B cell (primary cell): Measurements from ENCODE around the gene RNF10. TPM values are rescaled to one million over a fixed set of nuclear protein-coding genes. Genes with fewer than 3 reads are reported as not detected.
"Not testable (repeated sequence)": the region's sequence is repeated elsewhere in the genome, so short reads cannot be mapped to it uniquely, and the experiment has no call there.

Experiments
- ATAC-seq: fragments of 200-7000 bp; cut with Tn5 transposase; one replicate; pipeline ENCODE4 v1.10.0; 2021; ENCODE audit warnings: low read depth, mild to moderate bottlenecking, moderate number of reproducible peaks, moderate library complexity
- CTCF ChIA-PET: fragments of 350-600 bp; sonication (Branson Sonifier 250); formaldehyde crosslinking; loops from one replicate; lab custom pipeline; 2021; ENCODE audit warnings: antibody characterized with exemption, inconsistent platforms; lab: Charles Lee
- POLR2A ChIA-PET: fragments of 350-600 bp; sonication (Branson Sonifier 250); formaldehyde crosslinking; loops from one replicate; lab custom pipeline; 2021; ENCODE audit warnings: antibody characterized with exemption; lab: Charles Lee
- DNase-seq: peaks from one replicate; pipeline ENCODE4 v3.0.0; 2013
- H2AFZ ChIP-seq: 2 replicates; pipeline ENCODE4 v1.6.1; 2012; ENCODE audit warnings: mild to moderate bottlenecking, low read depth, low read length; ENCODE audit not compliant: insufficient read depth, poor library complexity, severe bottlenecking
- H3K27ac ChIP-seq, 2 donors: 1 replicate in 1 of 2; 2 replicates in 1 of 2; pipeline ENCODE4 v1.5.1; 2012 to 2013; ENCODE audit warnings: low read length in 2 of 2, mild to moderate bottlenecking in 2 of 2, moderate library complexity in 1 of 2
- H3K27me3 ChIP-seq, 4 experiments: fragments of 200-600 bp in 1 of 4; sonication (generic) in 1 of 4; replicated peaks in 1 of 4; 1 replicate in 2 of 4; 2 replicates in 2 of 4; pipeline versions ENCODE4 v1.6.1 to v1.7.0; 2013 to 2016; ENCODE audit warnings: low read length in 3 of 4, mild to moderate bottlenecking in 2 of 4, mixed read lengths in 1 of 4, moderate library complexity in 1 of 4; ENCODE audit not compliant: insufficient read depth in 4 of 4, control insufficient read depth in 3 of 4; ENCODE audit errors: control extremely low read depth in 1 of 4
- H3K36me3 ChIP-seq, 2 experiments: replicated peaks in 1 of 2; 1 replicate in 1 of 2; 2 replicates in 1 of 2; pipeline versions ENCODE4 v1.6.1 to v1.7.1; 2013; ENCODE audit warnings: low read length in 1 of 2; ENCODE audit not compliant: insufficient read depth in 2 of 2, control insufficient read depth in 1 of 2; ENCODE audit errors: control extremely low read depth in 1 of 2, extremely low read depth in 1 of 2
- H3K4me1 ChIP-seq, 2 donors: fragments of 200-600 bp in 1 of 2; sonication (generic) in 1 of 2; 1 replicate in 1 of 2; 2 replicates in 1 of 2; pipeline versions ENCODE4 v1.5.1 to v1.6.1; 2013 to 2017; ENCODE audit warnings: low read length in 2 of 2; ENCODE audit not compliant: control insufficient read depth in 2 of 2, insufficient read depth in 2 of 2
- H3K4me2 ChIP-seq: replicated peaks from 2 replicates; pipeline ENCODE3; 2012; ENCODE audit warnings: mild to moderate bottlenecking, low read depth, low read length; ENCODE audit not compliant: poor library complexity, severe bottlenecking
- H3K4me3 ChIP-seq, 5 experiments: fragments of 200-600 bp in 1 of 5; sonication (generic) in 1 of 5; 1 replicate in 3 of 5; 2 replicates in 2 of 5; pipeline versions ENCODE4 v1.5.1 to v1.7.0; 2011 to 2016; ENCODE audit warnings: low read length in 4 of 5, mild to moderate bottlenecking in 4 of 5, low read depth in 2 of 5, control low read depth in 1 of 5, moderate library complexity in 1 of 5; ENCODE audit not compliant: insufficient read depth in 1 of 5; ENCODE audit errors: control extremely low read depth in 1 of 5, extremely low read depth in 1 of 5
- H3K79me2 ChIP-seq: fragments of 200-600 bp; sonication (generic); one replicate; pipeline ENCODE4 v1.6.0; 2016; ENCODE audit warnings: low read length; ENCODE audit not compliant: control insufficient read depth, insufficient read depth
- H3K9ac ChIP-seq: fragments of 200-600 bp; sonication (generic); 2 replicates; pipeline ENCODE4 v1.6.1; 2017; ENCODE audit warnings: mild to moderate bottlenecking, low read length, moderate library complexity
- H3K9me3 ChIP-seq, 3 donors: one replicate each; pipeline versions ENCODE4 v1.6.1 to v1.7.1; 2013; ENCODE audit warnings: low read length in 2 of 3; ENCODE audit not compliant: control insufficient read depth in 2 of 3, insufficient read depth in 1 of 3; ENCODE audit errors: control extremely low read depth in 1 of 3
- H4K20me1 ChIP-seq: 2 replicates; pipeline ENCODE4 v1.6.0; 2012; ENCODE audit warnings: mild to moderate bottlenecking, low read length; ENCODE audit not compliant: insufficient read depth, control insufficient read depth, poor library complexity, severe bottlenecking
- H3K27ac Mint-ChIP-seq: one replicate; pipeline ENCODE4 v1.8.0; 2021; ENCODE audit warnings: mixed read lengths
- H3K27me3 Mint-ChIP-seq: one replicate; pipeline ENCODE4 v1.8.0; 2021; ENCODE audit warnings: mixed read lengths
- H3K4me1 Mint-ChIP-seq: one replicate; pipeline ENCODE4 v1.8.0; 2021; ENCODE audit warnings: mixed read lengths
- H3K4me3 Mint-ChIP-seq: one replicate; pipeline ENCODE4 v1.8.0; 2021; ENCODE audit warnings: mixed read lengths
- H3K9me3 Mint-ChIP-seq: one replicate; pipeline ENCODE4 v1.8.0; 2022; ENCODE audit warnings: mixed read lengths; ENCODE audit not compliant: insufficient read depth
- CTCF ChIP-seq: fragments of 200-600 bp; IDR thresholded peaks from one replicate; pipeline ENCODE4 v1.8.0; 2022; ENCODE audit warnings: antibody characterized with exemption, mild to moderate bottlenecking
- EZH2 ChIP-seq: IDR thresholded peaks from 2 replicates; pipeline ENCODE4 v1.6.1; 2012; ENCODE audit warnings: borderline replicate concordance, low read depth, mild to moderate bottlenecking, moderate library complexity, low read length; ENCODE audit not compliant: insufficient read depth, poor library complexity, severe bottlenecking
- WGBS: methylation state at CpG from one replicate; pipeline ENCODE4 v1.1.5; 2013; ENCODE audit warnings: missing lambda C conversion rate; ENCODE audit not compliant: insufficient coverage; 5-methylcytosine and 5-hydroxymethylcytosine counted together
- intact Hi-C: fragments of 100-400 bp; cut with micrococcal nuclease; formaldehyde crosslinking; loops from one replicate; pipeline ENCODE4 v1.10.0; 2022
- polyA plus RNA-seq: library from polyadenylated mRNA; depleted of rRNA; stranded (reverse); fragments of >200 nt; gene quantifications from 2 replicates; pipeline ENCODE4 v1.2.3, GENCODE V29; 2012
- total RNA-seq, 2 donors: library from RNA; stranded (reverse); fragments of 120-200 nt in 1 of 2; gene quantifications; 1 replicate in 1 of 2; 2 replicates in 1 of 2; pipeline versions ENCODE4 v1.2.3 to v1.2.4, GENCODE V29; 2013 to 2022

Gene RNF10
- total and polyA plus RNA-seq, 2 donors (not counting 1 experiment from before 2014, with no cell fraction given), result 163 to 236 TPM

GRCh38 chr12:120614848-120615247, 80.7 kb downstream of the RNF10 start:
- Histone ChIP-seq H3K79me2 (no peaks in the 10 kb centered on the region), H4K20me1 (no peaks in the 10 kb centered on the region), H3K27ac (no peak overlapping the region), H3K4me3 (no peak overlapping the region), H3K4me1 (no peaks in the 10 kb centered on the region), H2AFZ (no peak overlapping the region), H3K9me3 (peaks cover 0 to 4% (median 0%) of the 10 kb centered on the region in 3 donors), H3K9ac (no peak overlapping the region), H3K4me2 (no peak overlapping the region), H3K27me3 (peaks cover 0 to 23% (median 6%) of the 10 kb centered on the region in 4 experiments), H3K36me3 (no peaks in the 10 kb centered on the region)
- no peak for DNase-seq
- H3K9me3 Mint-ChIP-seq, result no peaks in the 10 kb centered on the region
- CTCF ChIA-PET, result no interaction called here
- peaks cover 25% of the 10 kb centered on the region for H3K27me3 Mint-ChIP-seq
- POLR2A ChIA-PET, result no interaction called here
- TF ChIP-seq CTCF (no peak), EZH2 (no peak)
- H3K4me3 Mint-ChIP-seq, result no peak overlapping the region
- no peak for ATAC-seq
- no peaks in the 10 kb centered on the region for H3K4me1 Mint-ChIP-seq
- H3K27ac Mint-ChIP-seq, result no peak overlapping the region
- intact Hi-C loops, result no loop called here

- H3K79me2 ChIP-seq, H3K4me2 ChIP-seq, CTCF ChIA-PET, H3K4me3 Mint-ChIP-seq, H3K9me3 ChIP-seq, H3K4me3 ChIP-seq, H3K4me1 ChIP-seq, H3K4me1 Mint-ChIP-seq, DNase-seq, H4K20me1 ChIP-seq, intact Hi-C loops, ATAC-seq, H3K36me3 ChIP-seq, H3K27ac Mint-ChIP-seq, H3K9me3 Mint-ChIP-seq, H2AFZ ChIP-seq, POLR2A ChIA-PET, H3K27ac ChIP-seq, H3K9ac ChIP-seq: not testable (repeated sequence)
- no CpG with 5 or more reads among the region's 3 CpGs for WGBS
- peaks cover 32% of the 10 kb centered on the region for H3K27me3 Mint-ChIP-seq
- H3K27me3 ChIP-seq, result peaks cover 0 to 34% (median 10%) of the 10 kb centered on the region in 4 experiments
Observed at GRCh38 chr12:120617193-120617592, 83.0 kb downstream of the RNF10 start.

- H4K20me1 ChIP-seq, H3K4me3 Mint-ChIP-seq, H3K27ac ChIP-seq, H2AFZ ChIP-seq, DNase-seq, ATAC-seq, H3K36me3 ChIP-seq, H3K4me1 ChIP-seq, CTCF ChIA-PET, intact Hi-C loops, H3K4me1 Mint-ChIP-seq, H3K27ac Mint-ChIP-seq, H3K9me3 Mint-ChIP-seq, H3K79me2 ChIP-seq, H3K4me2 ChIP-seq, POLR2A ChIA-PET, H3K9ac ChIP-seq, H3K4me3 ChIP-seq, H3K9me3 ChIP-seq: not testable (repeated sequence)
- peaks cover 0 to 32% (median 10%) of the 10 kb centered on the region in 4 experiments for H3K27me3 ChIP-seq
- peaks cover 32% of the 10 kb centered on the region for H3K27me3 Mint-ChIP-seq
- WGBS, result 100% methylated on average over 1 of the region's 4 CpGs
Observed at GRCh38 chr12:120617767-120618166, 83.6 kb downstream of the RNF10 start.
